HUES48 (cell line): ENCODE results near the gene KRTAP9-1.

ENCODE experiments used
- H3K27ac ChIP-seq: one replicate; pipeline ENCODE4 v1.7.0; 2013; ENCODE audit warnings: low read depth, low read length, inconsistent platforms
- H3K27me3 ChIP-seq: 2 replicates; pipeline ENCODE4 v1.6.1; 2013; ENCODE audit warnings: mild to moderate bottlenecking, low read length; ENCODE audit not compliant: control insufficient read depth, insufficient read depth
- H3K36me3 ChIP-seq: 2 replicates; pipeline ENCODE4 v1.6.1; 2013; ENCODE audit warnings: low read length; ENCODE audit not compliant: control insufficient read depth, insufficient read depth
- H3K4me1 ChIP-seq: 2 replicates; pipeline ENCODE4 v1.6.1; 2013; ENCODE audit warnings: mild to moderate bottlenecking, low read length; ENCODE audit not compliant: control insufficient read depth, insufficient read depth
- H3K4me3 ChIP-seq: 2 replicates; pipeline ENCODE4 v1.5.1; 2013; ENCODE audit warnings: mild to moderate bottlenecking, low read depth, low read length
- H3K9ac ChIP-seq: 2 replicates; pipeline ENCODE4 v1.6.1; 2013; ENCODE audit warnings: mild to moderate bottlenecking, low read depth, low read length, moderate library complexity
- H3K9me3 ChIP-seq: 2 replicates; pipeline ENCODE4 v1.6.1; 2013; ENCODE audit warnings: low read length; ENCODE audit not compliant: control insufficient read depth, insufficient read depth

The KRTAP9-1 gene

GRCh38 chr17:41184480-41184961 is 5.2 kb upstream of the KRTAP9-1 start, which contains the start of gene KRTAP4-1:
KRTAP4-1 (minus strand) TSS chr17:41184911; CDS start chr17:41184854, 57 bp downstream.
- H3K9me3 ChIP-seq: no peaks in the 10 kb centered on the region
- H3K4me3 ChIP-seq: no peak within 1 kb of the TSS
- H3K36me3 ChIP-seq: no peaks in the 10 kb centered on the region
- no peaks in the 10 kb centered on the region for H3K27me3 ChIP-seq
- no peak within 1 kb of the TSS for H3K27ac ChIP-seq
- no peaks in the 10 kb centered on the region for H3K4me1 ChIP-seq
- no peak within 1 kb of the TSS for H3K9ac ChIP-seq

- no peak overlapping the region for H3K4me3 ChIP-seq
- no peaks in the 10 kb centered on the region for H3K27me3 ChIP-seq
- H3K27ac ChIP-seq: no peak overlapping the region
- H3K36me3 ChIP-seq: no peaks in the 10 kb centered on the region
- H3K4me1 ChIP-seq: no peaks in the 10 kb centered on the region
- H3K9me3 ChIP-seq: no peaks in the 10 kb centered on the region
- no peak overlapping the region for H3K9ac ChIP-seq
Observed at GRCh38 chr17:41185001-41185400, 4.7 kb upstream of the KRTAP9-1 start.

- Histone ChIP-seq H3K4me1 (no peaks in the 10 kb centered on the region), H3K9me3 (no peaks in the 10 kb centered on the region), H3K27me3 (no peaks in the 10 kb centered on the region), H3K9ac (no peak overlapping the region), H3K4me3 (no peak overlapping the region), H3K27ac (no peak overlapping the region), H3K36me3 (no peaks in the 10 kb centered on the region)
Observed at GRCh38 chr17:41186872-41187271, 2.8 kb upstream of the KRTAP9-1 start.

GRCh38 chr17:41190328-41190727 is 641 bp downstream of the KRTAP9-1 start:
- Histone ChIP-seq H3K9me3 (no peaks in the 10 kb centered on the region), H3K27ac (no peak overlapping the region), H3K36me3 (no peaks in the 10 kb centered on the region), H3K9ac (no peak overlapping the region), H3K4me3 (no peak overlapping the region), H3K27me3 (no peaks in the 10 kb centered on the region), H3K4me1 (no peaks in the 10 kb centered on the region)

GRCh38 chr17:41196068-41196467 is 6.4 kb downstream of the KRTAP9-1 start:
- Histone ChIP-seq H3K27me3 (no peaks in the 10 kb centered on the region), H3K9ac (no peak overlapping the region), H3K9me3 (no peaks in the 10 kb centered on the region), H3K36me3 (no peaks in the 10 kb centered on the region), H3K4me3 (no peak overlapping the region), H3K4me1 (no peaks in the 10 kb centered on the region), H3K27ac (no peak overlapping the region)

GRCh38 chr17:41199421-41200078 is 9.9 kb downstream of the KRTAP9-1 start:
- no peaks in the 10 kb centered on the region for H3K9me3 ChIP-seq
- H3K4me1 ChIP-seq: no peaks in the 10 kb centered on the region
- no peak overlapping the region for H3K9ac ChIP-seq
- no peaks in the 10 kb centered on the region for H3K27me3 ChIP-seq
- H3K4me3 ChIP-seq: no peak overlapping the region
- H3K36me3 ChIP-seq: no peaks in the 10 kb centered on the region
- no peak overlapping the region for H3K27ac ChIP-seq

GRCh38 chr17:41211845-41212466 is 22.3 kb downstream of the KRTAP9-1 start:
- Histone ChIP-seq H3K4me1 (no peaks in the 10 kb centered on the region), H3K27me3 (no peaks in the 10 kb centered on the region), H3K36me3 (no peaks in the 10 kb centered on the region), H3K27ac (no peak overlapping the region), H3K4me3 (no peak overlapping the region), H3K9me3 (peaks cover 7% of the 10 kb centered on the region), H3K9ac (no peak overlapping the region)

- Histone ChIP-seq H3K27me3 (no peaks in the 10 kb centered on the region), H3K4me3 (no peak overlapping the region), H3K27ac (no peak overlapping the region), H3K9me3 (0 out of 2 replicates have a peak, but pooled peaks cover 4% of the 10 kb centered on the region), H3K36me3 (no peaks in the 10 kb centered on the region), H3K9ac (no peak overlapping the region), H3K4me1 (no peaks in the 10 kb centered on the region)
Observed at GRCh38 chr17:41212524-41213169, 23.0 kb downstream of the KRTAP9-1 start.

- no peak overlapping the region for H3K4me3 ChIP-seq
- no peaks in the 10 kb centered on the region for H3K4me1 ChIP-seq
Observed at GRCh38 chr17:41215681-41216080, 26.0 kb downstream of the KRTAP9-1 start.

GRCh38 chr17:41223821-41224220 is 34.1 kb downstream of the KRTAP9-1 start:
- Histone ChIP-seq H3K9me3 (no peaks in the 10 kb centered on the region), H3K36me3 (no peaks in the 10 kb centered on the region), H3K27ac (no peak overlapping the region), H3K4me1 (no peaks in the 10 kb centered on the region), H3K9ac (no peak overlapping the region), H3K4me3 (no peak overlapping the region), H3K27me3 (no peaks in the 10 kb centered on the region)

More at GRCh38 chr17:41215681-41216080, 26.0 kb downstream of the KRTAP9-1 start:
- Histone ChIP-seq H3K9me3 (no peaks in the 10 kb centered on the region), H3K27me3 (no peaks in the 10 kb centered on the region), H3K9ac (no peak overlapping the region), H3K36me3 (no peaks in the 10 kb centered on the region), H3K27ac (no peak overlapping the region)

GRCh38 chr17:41226051-41226450 is 36.4 kb downstream of the KRTAP9-1 start:
- no peak overlapping the region for H3K4me3 ChIP-seq
- no peaks in the 10 kb centered on the region for H3K9me3 ChIP-seq
- H3K27ac ChIP-seq: no peak overlapping the region
- H3K36me3 ChIP-seq: no peaks in the 10 kb centered on the region
- H3K4me1 ChIP-seq: no peaks in the 10 kb centered on the region
- H3K27me3 ChIP-seq: no peaks in the 10 kb centered on the region
- no peak overlapping the region for H3K9ac ChIP-seq
